Peyer's patch (tissue), 4 donors: ENCODE data around the gene CDC42BPG.

ENCODE experiments used
- POLR2A ChIP-seq, 2 donors: fragments of 450-650 bp; IDR thresholded peaks; one replicate each; pipeline ENCODE4 v1.5.1; 2017; ENCODE audit warnings: antibody characterized with exemption in 2 of 2, mild to moderate bottlenecking in 2 of 2, moderate library complexity in 2 of 2
- TF ChIP-seq, protein P1 (sequence below), 6 experiments: fragments of 450-650 bp in 4 of 6; fragments of 200-600 bp in 2 of 6; sonication (generic) in 1 of 6; IDR thresholded peaks; one replicate each; pipeline ENCODE4 v1.5.1; 2017 to 2019; ENCODE audit warnings: antibody characterized with exemption in 6 of 6, mild to moderate bottlenecking in 3 of 6, moderate library complexity in 1 of 6

GRCh38 chr11:64805481-64805880, 39.0 kb downstream of the CDC42BPG start:
- no peak for TF ChIP-seq POLR2A (IDR thresholded peaks at IDR 0.05)
- TF ChIP-seq, protein P1, sequence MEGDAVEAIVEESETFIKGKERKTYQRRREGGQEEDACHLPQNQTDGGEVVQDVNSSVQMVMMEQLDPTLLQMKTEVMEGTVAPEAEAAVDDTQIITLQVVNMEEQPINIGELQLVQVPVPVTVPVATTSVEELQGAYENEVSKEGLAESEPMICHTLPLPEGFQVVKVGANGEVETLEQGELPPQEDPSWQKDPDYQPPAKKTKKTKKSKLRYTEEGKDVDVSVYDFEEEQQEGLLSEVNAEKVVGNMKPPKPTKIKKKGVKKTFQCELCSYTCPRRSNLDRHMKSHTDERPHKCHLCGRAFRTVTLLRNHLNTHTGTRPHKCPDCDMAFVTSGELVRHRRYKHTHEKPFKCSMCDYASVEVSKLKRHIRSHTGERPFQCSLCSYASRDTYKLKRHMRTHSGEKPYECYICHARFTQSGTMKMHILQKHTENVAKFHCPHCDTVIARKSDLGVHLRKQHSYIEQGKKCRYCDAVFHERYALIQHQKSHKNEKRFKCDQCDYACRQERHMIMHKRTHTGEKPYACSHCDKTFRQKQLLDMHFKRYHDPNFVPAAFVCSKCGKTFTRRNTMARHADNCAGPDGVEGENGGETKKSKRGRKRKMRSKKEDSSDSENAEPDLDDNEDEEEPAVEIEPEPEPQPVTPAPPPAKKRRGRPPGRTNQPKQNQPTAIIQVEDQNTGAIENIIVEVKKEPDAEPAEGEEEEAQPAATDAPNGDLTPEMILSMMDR (IDR thresholded peaks at IDR 0.05): no peak
